HepG2 (cell line): ENCODE measurements around the gene ARHGAP33. TPM values are rescaled to one million over a fixed set of nuclear protein-coding genes. Genes with fewer than 3 reads are reported as not detected.

ENCODE experiments used
- CENPBD1 ChIP-seq: sonication (generic); formaldehyde crosslinking; IDR thresholded peaks from 2 replicates; pipeline ENCODE4 v1.8.0; 2022; ENCODE audit warnings: missing genetic modification reagents, low read depth, mild to moderate bottlenecking, borderline replicate concordance
- CSRNP1 ChIP-seq: sonication (generic); formaldehyde crosslinking; IDR thresholded peaks from 2 replicates; pipeline ENCODE4 v1.8.1; 2023; ENCODE audit warnings: mild to moderate bottlenecking, missing genetic modification reagents
- CSRNP2 ChIP-seq: sonication (generic); formaldehyde crosslinking; conservative IDR thresholded peaks from 2 replicates; pipeline ENCODE4 v1.8.0; 2022; ENCODE audit warnings: low read depth, missing genetic modification reagents
- GATAD1 ChIP-seq: IDR thresholded peaks from 2 replicates; pipeline ENCODE4 v1.6.1; 2016; ENCODE audit warnings: missing genetic modification reagents, missing compliant biosample characterization
- GLMP ChIP-seq: sonication (generic); formaldehyde crosslinking; IDR thresholded peaks from 2 replicates; pipeline ENCODE4 v1.9.0; 2021; ENCODE audit warnings: missing genetic modification reagents, mild to moderate bottlenecking, borderline replicate concordance
- GZF1 ChIP-seq: sonication (generic); formaldehyde crosslinking; IDR thresholded peaks from 2 replicates; pipeline ENCODE4 v1.5.1; 2020; ENCODE audit warnings: mild to moderate bottlenecking, missing genetic modification reagents
- HMG20B ChIP-seq: conservative IDR thresholded peaks from 2 replicates; pipeline ENCODE4 v1.6.1; 2016; ENCODE audit warnings: missing genetic modification reagents, missing compliant biosample characterization
- HNF1A ChIP-seq, 2 experiments: sonication (generic) in 1 of 2; formaldehyde crosslinking in 1 of 2; IDR thresholded peaks; 2 replicates each; pipeline versions ENCODE4 v1.4.0 to v1.6.1; 2016 to 2020; ENCODE audit warnings: borderline replicate concordance in 1 of 2, low read depth in 1 of 2, mild to moderate bottlenecking in 1 of 2, missing genetic modification reagents in 1 of 2
- HOMEZ ChIP-seq: IDR thresholded peaks from 2 replicates; pipeline ENCODE4 v1.6.1; 2016; ENCODE audit warnings: low read depth
- PHF20 ChIP-seq: sonication (generic); formaldehyde crosslinking; IDR thresholded peaks from 2 replicates; pipeline ENCODE4 v1.5.0; 2020; ENCODE audit warnings: mild to moderate bottlenecking, missing genetic modification reagents
- TBL1XR1 ChIP-seq: fragments of 150-350 bp; IDR thresholded peaks from 2 replicates; pipeline ENCODE4 v1.6.1; 2014; ENCODE audit warnings: borderline replicate concordance, low read length; ENCODE audit not compliant: partially characterized antibody
- THAP11 ChIP-seq: IDR thresholded peaks from 2 replicates; pipeline ENCODE4 v1.6.1; 2016; ENCODE audit warnings: missing biosample characterization, missing genetic modification reagents
- ZBTB25 ChIP-seq: IDR thresholded peaks from 2 replicates; pipeline ENCODE4 v1.6.1; 2018; ENCODE audit warnings: missing genetic modification reagents
- ZFX ChIP-seq: sonication (generic); formaldehyde crosslinking; IDR thresholded peaks from 2 replicates; pipeline ENCODE4 v1.4.0; 2020; ENCODE audit warnings: mild to moderate bottlenecking, low read depth, missing genetic modification reagents, moderate library complexity
- polyA plus RNA-seq, 8 experiments: library from polyadenylated mRNA; depleted of rRNA in 3 of 8; stranded (reverse) in 7 of 8; unstranded in 1 of 8; fragments of >200 nt; fragmentation: Illumina TruSeq in 4 of 8; extraction: Trizol in 4 of 8; gene quantifications; 2 replicates each; pipeline versions ENCODE4 v1.2.1 to v1.2.3, GENCODE V29; 2011 to 2016; ENCODE audit warnings: low read depth in 4 of 8, missing spikeins in 1 of 8, mixed read lengths in 1 of 8; ENCODE audit not compliant: insufficient read depth in 1 of 8
- total RNA-seq, 5 experiments: library from RNA; depleted of rRNA; stranded (reverse); fragments of >200 nt; fragmentation: Illumina TruSeq; extraction: Trizol; gene quantifications; 2 replicates each; pipeline ENCODE4 v1.2.3, GENCODE V29; 2016; ENCODE audit warnings: low read depth in 1 of 5

The ARHGAP33 gene
- total and polyA plus RNA-seq, 2 of the 13 experiments (the other 11 are each of a cell fraction or from before 2014, with no cell fraction given) = 1.3 to 2.7 TPM

GRCh38 chr19:35812220-35813042, 37.1 kb downstream of the ARHGAP33 start, which contains the start of gene PRODH2 (continued):
- TF ChIP-seq HNF1A (IDR thresholded peaks at IDR 0.05; ENCODE audit: low read depth) = peak; percentile 98
- TF ChIP-seq HNF1A (CRISPR knock-in tag; IDR thresholded peaks at IDR 0.05; ENCODE audit: borderline replicate concordance) = peak; percentile 98
- no peak for TF ChIP-seq TBL1XR1
- TF ChIP-seq CSRNP2 (CRISPR knock-in tag) = no peak
- TF ChIP-seq CENPBD1 (CRISPR knock-in tag) = no peak
- TF ChIP-seq HMG20B = 0 out of 2 replicates have a peak, but pooled peaks have one; percentile 38
- peak; percentile 54; the same call in 1 of the 2 replicates for TF ChIP-seq GATAD1
- TF ChIP-seq CSRNP1 (CRISPR knock-in tag) = no peak; the same call in 1 of the 2 replicates
- TF ChIP-seq PHF20 (CRISPR knock-in tag) = peak; percentile 50; the same call in 1 of the 2 replicates
- no peak for TF ChIP-seq HOMEZ
- peak; percentile 82 for TF ChIP-seq THAP11 (CRISPR knock-in tag)
- peak; percentile 63; the same call in 1 of the 2 replicates for TF ChIP-seq ZFX (CRISPR knock-in tag)
- TF ChIP-seq GLMP = no peak
- TF ChIP-seq ZBTB25 (CRISPR knock-in tag) = 0 out of 2 replicates have a peak, but pooled peaks have one; percentile 73
- TF ChIP-seq GZF1 (CRISPR knock-in tag) = 0 out of 2 replicates have a peak, but pooled peaks have one; percentile 13
